Measurements from ENCODE around the gene NXPE3.
"Not testable (repeated sequence)": the region's sequence is repeated elsewhere in the genome, so short reads cannot be mapped to it uniquely, and the experiment has no call there.

GRCh38 chr3:101864926-101865325, 85.9 kb downstream of the NXPE3 start:
- TF ChIP-seq CTCF (conservative IDR thresholded peaks at IDR 0.05); EZH2 (IDR thresholded peaks at IDR 0.05; ENCODE audit: low read depth): not testable (repeated sequence)
